IgD-negative memory B cell (primary cell): ENCODE data around the gene RHBDD1. TPM values are rescaled to one million over a fixed set of nuclear protein-coding genes. Genes with fewer than 3 reads are reported as not detected.

Experiments used
- H3K27ac Mint-ChIP-seq, 3 donors: one replicate each; pipeline ENCODE4 v1.8.0; 2020 to 2022; ENCODE audit warnings: mild to moderate bottlenecking in 3 of 3, mixed read lengths in 3 of 3, moderate library complexity in 1 of 3
- H3K27me3 Mint-ChIP-seq: one replicate; pipeline ENCODE4 v1.8.0; 2021; ENCODE audit warnings: mixed read lengths
- H3K36me3 Mint-ChIP-seq: one replicate; pipeline ENCODE4 v1.8.0; 2020; ENCODE audit warnings: mild to moderate bottlenecking, mixed read lengths
- H3K4me1 Mint-ChIP-seq, 3 donors: one replicate each; pipeline ENCODE4 v1.8.0; 2020 to 2022; ENCODE audit warnings: mixed read lengths in 3 of 3, mild to moderate bottlenecking in 1 of 3
- H3K4me3 Mint-ChIP-seq, 4 donors: one replicate each; pipeline ENCODE4 v1.8.0; 2020 to 2022; ENCODE audit warnings: mild to moderate bottlenecking in 4 of 4, mixed read lengths in 4 of 4, moderate library complexity in 3 of 4
- H3K9me3 Mint-ChIP-seq, 3 donors: one replicate each; pipeline ENCODE4 v1.8.0; 2020 to 2021; ENCODE audit warnings: mixed read lengths in 3 of 3, mild to moderate bottlenecking in 1 of 3
- polyA plus RNA-seq: library from polyadenylated mRNA; unstranded; fragments of 300-500 nt; fragmentation: Illumina TruSeq; gene quantifications from one replicate; pipeline ENCODE4 v1.2.3, GENCODE V29; 2021

The RHBDD1 gene
- polyA plus RNA-seq, 1 donor from 2014 or later = 32.0 TPM

GRCh38 chr2:226916669-226917068 lies 80.8 kb downstream of the RHBDD1 start:
- Mint-ChIP-seq H3K36me3 (peaks cover 17% of the 10 kb centered on the region), H3K4me3 (peak overlapping the region in 1 of 4 donors; percentile 15), H3K4me1 (peaks cover 14 to 38% (median 31%) of the 10 kb centered on the region in 3 donors), H3K9me3 (peaks cover 0 to 6% (median 0%) of the 10 kb centered on the region in 3 donors), H3K27me3 (no peaks in the 10 kb centered on the region), H3K27ac (peak overlapping the region; percentile 6 to 74 (median 36))

DNA sequence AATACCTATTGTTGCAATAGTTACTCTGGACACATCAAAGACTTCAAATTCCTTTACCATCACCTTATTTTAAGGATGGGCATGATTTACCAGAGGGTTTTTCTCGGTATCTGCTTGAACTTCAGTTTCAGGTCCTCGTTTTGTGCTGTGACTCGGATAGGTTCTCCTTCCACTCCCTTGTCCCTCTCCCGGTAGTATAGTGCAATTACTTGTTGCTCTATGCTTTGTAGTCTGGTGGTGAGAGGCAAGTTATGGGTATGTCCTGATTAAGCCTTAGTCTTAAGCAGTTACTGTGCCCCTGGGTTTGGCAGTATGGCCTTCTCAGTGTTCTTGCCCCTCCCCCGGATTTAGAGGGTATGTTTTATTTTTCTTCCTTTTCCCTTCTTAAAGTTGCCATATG lies 96.6 kb downstream of the RHBDD1 start:
- H3K4me1 Mint-ChIP-seq = peaks cover 0 to 12% (median 2%) of the 10 kb centered on the region in 3 donors
- peaks cover 14% of the 10 kb centered on the region for H3K36me3 Mint-ChIP-seq
- peaks cover 0 to 2% (median 2%) of the 10 kb centered on the region in 3 donors for H3K9me3 Mint-ChIP-seq
- H3K27ac Mint-ChIP-seq = peak overlapping the region in 1 of 3 donors; percentile 45
- H3K27me3 Mint-ChIP-seq = no peaks in the 10 kb centered on the region
- H3K4me3 Mint-ChIP-seq = no peak overlapping the region

DNA sequence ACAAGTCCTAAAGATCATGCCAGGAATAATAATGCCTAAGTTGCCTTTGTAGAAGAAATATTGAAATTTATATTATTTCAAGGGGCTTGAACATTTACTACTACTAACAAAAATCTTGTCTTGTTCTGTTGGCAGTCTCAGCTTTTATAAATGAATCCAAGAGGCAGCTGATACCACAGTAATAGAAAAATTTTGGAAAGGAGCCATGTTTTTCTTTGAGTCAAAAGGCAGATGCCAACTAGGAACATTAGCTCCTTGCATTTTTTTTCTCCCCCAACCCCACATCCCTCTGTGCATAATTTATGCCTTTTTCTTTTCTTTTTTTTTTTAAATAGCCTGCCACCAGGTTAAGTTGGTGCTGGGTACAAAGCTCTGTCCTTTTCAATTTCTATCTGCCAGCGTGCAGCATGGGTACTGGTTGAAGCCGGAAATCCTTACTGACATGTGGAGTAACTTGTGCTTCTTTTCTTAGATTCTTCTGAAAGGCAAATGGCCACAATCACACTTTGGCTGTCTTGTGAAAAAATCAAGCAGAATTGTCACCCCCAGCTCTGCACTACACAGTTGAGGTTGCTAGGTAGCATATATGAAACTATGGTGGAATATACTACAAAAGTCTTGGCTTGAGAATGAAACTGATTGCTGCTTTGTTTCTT lies 98.8 kb downstream of the RHBDD1 start:
- H3K4me3 Mint-ChIP-seq = no peak overlapping the region
- no peaks in the 10 kb centered on the region for H3K27me3 Mint-ChIP-seq
- H3K9me3 Mint-ChIP-seq = peaks cover 0 to 2% (median 0%) of the 10 kb centered on the region in 3 donors
- H3K4me1 Mint-ChIP-seq = peaks cover 0 to 12% (median 2%) of the 10 kb centered on the region in 3 donors
- peaks cover 13% of the 10 kb centered on the region for H3K36me3 Mint-ChIP-seq
- no peak overlapping the region for H3K27ac Mint-ChIP-seq

DNA sequence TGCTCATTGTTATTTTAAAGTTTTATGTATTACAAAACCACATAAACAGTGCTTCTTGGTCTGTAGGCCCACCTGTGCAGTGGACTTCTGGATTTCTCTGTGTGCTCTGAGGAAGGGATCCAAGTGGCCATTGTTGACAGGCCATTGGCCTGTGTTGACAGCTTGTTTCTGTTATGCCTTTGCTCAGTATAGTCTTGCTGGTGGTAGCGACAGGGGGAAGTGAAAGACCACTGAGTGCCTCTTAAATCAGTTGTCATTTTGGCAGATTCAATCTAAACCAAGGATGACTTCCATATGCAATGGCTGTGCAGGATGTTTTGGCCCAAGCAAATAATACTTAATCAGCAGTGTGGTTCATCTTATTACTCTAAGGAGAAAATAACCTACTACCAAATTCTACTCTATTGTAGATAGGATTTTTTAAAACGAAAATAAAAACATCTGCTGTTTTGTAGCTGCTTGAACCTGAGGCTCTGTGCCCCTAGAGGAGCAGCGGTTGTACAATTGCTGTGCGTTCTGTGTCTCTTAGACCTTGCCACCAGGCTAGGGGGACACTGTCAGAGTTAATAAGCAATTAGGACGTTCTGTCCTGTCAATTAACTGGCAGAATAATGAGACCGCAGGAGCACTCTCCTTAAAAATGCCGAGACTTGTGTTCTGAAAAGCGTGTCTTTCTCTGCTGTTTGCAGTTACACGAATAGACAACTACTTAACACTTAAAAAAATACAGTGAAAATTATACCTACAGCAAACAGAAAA lies 108.2 kb downstream of the RHBDD1 start:
- H3K36me3 Mint-ChIP-seq = peaks cover 13% of the 10 kb centered on the region
- H3K27ac Mint-ChIP-seq = peak overlapping the region in 1 of 3 donors; percentile 55
- H3K4me3 Mint-ChIP-seq = peak overlapping the region in 1 of 4 donors; percentile 18
- peaks cover 6 to 13% (median 10%) of the 10 kb centered on the region in 3 donors for H3K9me3 Mint-ChIP-seq
- no peaks in the 10 kb centered on the region for H3K27me3 Mint-ChIP-seq
- peaks cover 4 to 8% (median 8%) of the 10 kb centered on the region in 3 donors for H3K4me1 Mint-ChIP-seq

DNA sequence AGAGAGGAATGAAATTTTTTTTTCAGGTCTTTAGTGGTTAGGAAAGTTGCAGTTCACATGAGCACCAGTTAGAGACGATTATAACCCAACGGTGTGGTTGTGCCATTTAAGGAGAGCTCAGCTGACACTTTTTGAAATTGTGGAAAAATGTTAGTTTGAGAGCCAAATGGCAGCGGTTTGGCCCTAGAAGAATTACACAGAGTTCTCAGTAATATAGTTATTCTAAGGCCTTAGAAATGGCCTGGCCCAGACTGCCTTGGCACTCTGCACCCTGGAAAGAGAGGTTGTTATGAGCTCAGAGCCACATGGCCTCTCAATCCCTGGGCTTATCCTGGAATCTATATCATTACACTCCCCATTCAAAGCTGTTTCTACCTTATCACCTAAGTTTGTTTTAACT lies 117.4 kb downstream of the RHBDD1 start:
- H3K9me3 Mint-ChIP-seq = peaks cover 1 to 8% (median 5%) of the 10 kb centered on the region in 3 donors
- H3K27me3 Mint-ChIP-seq = no peaks in the 10 kb centered on the region
- no peak overlapping the region for H3K27ac Mint-ChIP-seq
- H3K4me1 Mint-ChIP-seq = peaks cover 6 to 9% (median 7%) of the 10 kb centered on the region in 3 donors
- no peak overlapping the region for H3K4me3 Mint-ChIP-seq
- H3K36me3 Mint-ChIP-seq = peaks cover 8% of the 10 kb centered on the region

DNA sequence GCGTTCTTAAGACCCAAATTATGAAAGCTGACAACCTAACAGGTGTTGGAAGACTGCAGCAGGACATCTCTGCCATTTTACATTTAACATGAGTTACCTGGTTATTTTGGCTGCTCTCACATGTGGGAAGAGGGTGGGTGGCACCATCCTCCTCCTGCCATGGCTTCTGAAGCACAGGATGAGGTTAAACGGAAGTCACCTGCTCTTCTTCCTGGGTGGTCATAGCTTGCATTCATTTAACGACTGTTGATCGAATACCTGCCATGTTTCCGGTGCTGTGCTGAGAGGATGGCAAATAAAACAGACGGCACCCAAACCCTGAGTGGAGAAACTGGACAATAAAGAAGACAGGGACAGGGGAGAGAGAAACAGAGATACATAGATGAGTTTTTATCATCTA lies 118.0 kb downstream of the RHBDD1 start:
- H3K27me3 Mint-ChIP-seq = no peaks in the 10 kb centered on the region
- H3K9me3 Mint-ChIP-seq = peaks cover 1 to 9% (median 5%) of the 10 kb centered on the region in 3 donors
- peaks cover 6 to 9% (median 7%) of the 10 kb centered on the region in 3 donors for H3K4me1 Mint-ChIP-seq
- H3K27ac Mint-ChIP-seq = no peak overlapping the region
- H3K36me3 Mint-ChIP-seq = peaks cover 8% of the 10 kb centered on the region
- no peak overlapping the region for H3K4me3 Mint-ChIP-seq

- Mint-ChIP-seq H3K27me3 (no peaks in the 10 kb centered on the region), H3K4me3 (no peak overlapping the region), H3K27ac (peak overlapping the region in 1 of 3 donors; percentile 68), H3K4me1 (peaks cover 4 to 5% (median 4%) of the 10 kb centered on the region in 3 donors), H3K36me3 (peaks cover 11% of the 10 kb centered on the region), H3K9me3 (peaks cover 1 to 13% (median 5%) of the 10 kb centered on the region in 3 donors)
Observed at GRCh38 chr2:226956659-226957058, 120.8 kb downstream of the RHBDD1 start.

DNA sequence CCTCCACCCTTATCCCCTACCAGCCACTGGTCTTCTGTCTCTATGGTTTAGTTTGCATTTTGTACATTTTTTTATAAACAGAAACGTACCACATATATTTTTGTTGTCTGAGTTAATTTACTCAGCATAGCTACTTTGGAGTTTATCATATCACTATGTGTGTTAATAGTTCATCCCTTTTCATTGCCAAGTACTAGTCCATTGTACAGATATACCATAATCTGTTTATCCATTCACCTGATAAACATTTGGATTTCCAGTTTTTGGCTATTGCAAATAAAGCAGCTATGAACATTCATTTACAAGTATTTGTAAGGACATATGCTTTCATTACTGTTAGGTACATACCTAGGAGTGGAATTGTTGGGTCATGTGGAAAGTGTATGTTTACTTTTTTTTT lies 123.6 kb downstream of the RHBDD1 start:
- Mint-ChIP-seq H3K27me3 (no peaks in the 10 kb centered on the region), H3K36me3 (peaks cover 13% of the 10 kb centered on the region), H3K27ac (no peak overlapping the region), H3K9me3 (peaks cover 1 to 13% (median 5%) of the 10 kb centered on the region in 3 donors), H3K4me1 (peaks cover 0 to 2% (median 2%) of the 10 kb centered on the region in 3 donors), H3K4me3 (peak overlapping the region in 1 of 4 donors; percentile 63)

GRCh38 chr2:226962176-226962773 lies 126.4 kb downstream of the RHBDD1 start:
- H3K4me1 Mint-ChIP-seq = no peaks in the 10 kb centered on the region
- no peak overlapping the region for H3K27ac Mint-ChIP-seq
- H3K27me3 Mint-ChIP-seq = no peaks in the 10 kb centered on the region
- H3K9me3 Mint-ChIP-seq = peaks cover 1 to 8% (median 5%) of the 10 kb centered on the region in 3 donors
- peaks cover 10% of the 10 kb centered on the region for H3K36me3 Mint-ChIP-seq
- no peak overlapping the region for H3K4me3 Mint-ChIP-seq

GRCh38 chr2:226963528-226963927 lies 127.7 kb downstream of the RHBDD1 start:
- no peaks in the 10 kb centered on the region for H3K27me3 Mint-ChIP-seq
- H3K27ac Mint-ChIP-seq = no peak overlapping the region
- H3K36me3 Mint-ChIP-seq = peaks cover 6% of the 10 kb centered on the region
- peaks cover 0 to 4% (median 0%) of the 10 kb centered on the region in 3 donors for H3K9me3 Mint-ChIP-seq
- H3K4me3 Mint-ChIP-seq = no peak overlapping the region
- peaks cover 0 to 2% (median 0%) of the 10 kb centered on the region in 3 donors for H3K4me1 Mint-ChIP-seq

- Mint-ChIP-seq H3K4me1 (peaks cover 2 to 15% (median 11%) of the 10 kb centered on the region in 3 donors), H3K9me3 (no peaks in the 10 kb centered on the region), H3K36me3 (peaks cover 6% of the 10 kb centered on the region), H3K27ac (no peak overlapping the region), H3K4me3 (no peak overlapping the region), H3K27me3 (no peaks in the 10 kb centered on the region)
Observed at GRCh38 chr2:226965376-226965775, 129.5 kb downstream of the RHBDD1 start.

GRCh38 chr2:226969417-226970080 lies 133.7 kb downstream of the RHBDD1 start:
- Mint-ChIP-seq H3K27ac (peak overlapping the region; percentile 79 to 95 (median 95)), H3K4me3 (peak overlapping the region in 3 of 4 donors; percentile 49 to 92 (median 88)), H3K36me3 (peaks cover 7% of the 10 kb centered on the region), H3K27me3 (no peaks in the 10 kb centered on the region), H3K9me3 (no peaks in the 10 kb centered on the region), H3K4me1 (peaks cover 13 to 32% (median 29%) of the 10 kb centered on the region in 3 donors)

GRCh38 chr2:226970362-226970761 lies 134.5 kb downstream of the RHBDD1 start:
- Mint-ChIP-seq H3K27me3 (no peaks in the 10 kb centered on the region), H3K27ac (peak overlapping the region; percentile 79 to 95 (median 95)), H3K4me1 (peaks cover 13 to 32% (median 29%) of the 10 kb centered on the region in 3 donors), H3K4me3 (peak overlapping the region; percentile 49 to 92 (median 78)), H3K9me3 (no peaks in the 10 kb centered on the region), H3K36me3 (peaks cover 7% of the 10 kb centered on the region)

DNA sequence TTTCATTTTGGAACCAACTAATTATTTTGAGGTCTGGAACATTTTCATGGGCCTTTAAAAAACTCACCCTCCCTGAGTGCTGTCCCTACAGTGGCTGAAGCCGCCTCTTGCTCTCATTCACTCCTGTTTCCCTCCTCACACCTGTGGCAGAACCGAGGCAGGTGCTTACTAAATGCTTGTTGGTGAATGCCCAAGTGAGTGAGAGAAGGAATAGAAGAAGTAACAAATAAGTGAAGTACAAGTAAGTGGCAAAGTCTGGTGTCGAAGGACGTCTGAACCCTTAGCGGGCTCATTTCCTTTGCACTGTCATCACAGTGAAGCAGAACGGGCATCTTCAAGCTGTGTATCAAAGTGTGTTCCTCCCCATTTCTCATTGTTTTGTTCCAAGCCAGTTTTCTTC lies 135.2 kb downstream of the RHBDD1 start:
- Mint-ChIP-seq H3K27ac (peak overlapping the region; percentile 79 to 95 (median 95)), H3K9me3 (no peaks in the 10 kb centered on the region), H3K36me3 (peaks cover 7% of the 10 kb centered on the region), H3K4me3 (peak overlapping the region; percentile 49 to 92 (median 80)), H3K4me1 (peaks cover 13 to 32% (median 29%) of the 10 kb centered on the region in 3 donors), H3K27me3 (no peaks in the 10 kb centered on the region)
